ENCODE results near the gene CEMIP2. TPM values are rescaled to one million over a fixed set of nuclear protein-coding genes. Genes with fewer than 3 reads are reported as not detected.

The CEMIP2 gene
- polyA plus RNA-seq, 4 donors, result 21.9 to 32.5 (median 27.4) TPM

GRCh38 chr9:71655141-71655540 is 113.2 kb downstream of the CEMIP2 start:
- no peak for DNase-seq (ENCODE audit: low read depth in 4 of 4, low spot score in 2 of 4)

GRCh38 chr9:71652480-71652879 is 115.8 kb downstream of the CEMIP2 start:
- DNase-seq (ENCODE audit: low read depth in 4 of 4, low spot score in 2 of 4), result no peak

- DNase-seq (ENCODE audit: low read depth in 4 of 4, low spot score in 2 of 4), result no peak
Measured at GRCh38 chr9:71648453-71648852, 119.9 kb downstream of the CEMIP2 start.

- no peak for DNase-seq (ENCODE audit: low read depth in 4 of 4, low spot score in 2 of 4)
Measured at GRCh38 chr9:71647094-71647591, 121.2 kb downstream of the CEMIP2 start.

GRCh38 chr9:71646131-71646530 is 122.2 kb downstream of the CEMIP2 start:
- no peak for DNase-seq (ENCODE audit: low read depth in 4 of 4, low spot score in 2 of 4)

- no peak for DNase-seq (ENCODE audit: low read depth in 4 of 4, low spot score in 2 of 4)
Measured at GRCh38 chr9:71644819-71645362, 123.4 kb downstream of the CEMIP2 start.

- DNase-seq (ENCODE audit: low read depth in 4 of 4, low spot score in 2 of 4), result no peak
Measured at GRCh38 chr9:71643330-71643729, 125.0 kb downstream of the CEMIP2 start.

GRCh38 chr9:71642056-71642455 is 126.3 kb downstream of the CEMIP2 start:
- DNase-seq (ENCODE audit: low read depth in 4 of 4, low spot score in 2 of 4), result no peak

- no peak for DNase-seq (ENCODE audit: low read depth in 4 of 4, low spot score in 2 of 4)
Measured at GRCh38 chr9:71638627-71639026, 129.7 kb downstream of the CEMIP2 start.

- no peak for DNase-seq (ENCODE audit: low read depth in 4 of 4, low spot score in 2 of 4)
Measured at GRCh38 chr9:71637926-71638325, 130.4 kb downstream of the CEMIP2 start.

GRCh38 chr9:71637375-71637774 is 130.9 kb downstream of the CEMIP2 start:
- DNase-seq (ENCODE audit: low read depth in 4 of 4, low spot score in 2 of 4), result no peak

- DNase-seq (ENCODE audit: low read depth in 4 of 4, low spot score in 2 of 4), result no peak
Measured at GRCh38 chr9:71636143-71636839, 132.0 kb downstream of the CEMIP2 start.

GRCh38 chr9:71634752-71635151 is 133.6 kb downstream of the CEMIP2 start:
- DNase-seq (ENCODE audit: low read depth in 4 of 4, low spot score in 2 of 4), result no peak

Other genes with a start within 250 kb of the CEMIP2 start
- gene ABHD17B, start 142.7 kb upstream of the CEMIP2 start, polyA plus RNA-seq (ENCODE audit: insufficient read length in 4 of 4), result 10 to 100 TPM; 26.8 to 29.9 (median 29.0) TPM
- gene C9orf85, start 143.1 kb upstream of the CEMIP2 start, polyA plus RNA-seq (ENCODE audit: insufficient read length in 4 of 4), result 10 to 100 TPM; 16.5 to 19.1 (median 17.7) TPM